ENCODE measurements around the gene CD36. TPM values are rescaled to one million over a fixed set of nuclear protein-coding genes. Genes with fewer than 3 reads are reported as not detected.

Gene CD36
- total and polyA plus RNA-seq, 2 of the 8 experiments (the other 6 are each of a cell fraction or from before 2014, with no cell fraction given), result 0.33 to 0.60 TPM

DNA sequence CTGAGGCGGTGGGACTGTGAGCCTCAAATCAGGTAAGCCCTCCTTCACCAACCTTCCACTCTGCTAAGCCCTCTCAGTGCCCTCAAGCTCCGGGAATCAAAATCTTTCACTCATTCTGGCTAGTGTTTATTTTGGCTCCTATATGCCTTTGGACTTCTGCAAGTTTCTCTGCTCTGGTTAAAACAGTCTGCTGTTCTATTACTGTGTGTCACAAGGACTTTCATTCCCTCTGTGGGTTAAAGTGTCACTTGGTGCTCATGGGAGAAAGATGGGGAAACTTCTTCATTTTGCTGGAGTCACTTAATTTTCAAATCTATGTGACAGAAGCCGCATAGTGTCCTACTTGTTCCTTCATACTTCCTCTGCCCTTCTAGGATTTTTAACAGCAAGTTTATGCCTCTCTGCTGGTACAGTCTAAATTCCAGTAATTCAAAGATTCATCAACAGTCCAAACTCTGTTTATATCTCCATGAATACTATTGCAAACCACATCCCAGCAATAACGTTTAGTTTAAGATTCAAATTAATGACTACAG, 61.3 kb downstream of the CD36 start (continued):
- TF ChIP-seq SP1 (IDR thresholded peaks at IDR 0.05; ENCODE audit: low read depth, low read length), result no peak

Data from H1 (cell line).